WERI-Rb-1 (cell line): Measurements from ENCODE around the gene MYH6.
"Not testable (repeated sequence)": the region's sequence is repeated elsewhere in the genome, so short reads cannot be mapped to it uniquely, and the experiment has no call there.

Experiments
- DNase-seq: peaks from one replicate; pipeline ENCODE4 v3.0.0-alpha.2; 2020
- H3K27ac ChIP-seq: fragments of 250-450 bp; sonication (Bioruptor Pico); 2 replicates; pipeline ENCODE4 v1.5.1; 2020; ENCODE audit warnings: mild to moderate bottlenecking, moderate library complexity
- H3K27me3 ChIP-seq: fragments of 250-450 bp; sonication (Bioruptor Pico); 2 replicates; pipeline ENCODE4 v1.5.1; 2021; ENCODE audit warnings: mild to moderate bottlenecking, low read depth, moderate library complexity; ENCODE audit not compliant: insufficient read depth, severe bottlenecking
- H3K36me3 ChIP-seq: fragments of 250-450 bp; sonication (Bioruptor Pico); 2 replicates; pipeline ENCODE4 v1.5.1; 2020; ENCODE audit warnings: mild to moderate bottlenecking, moderate library complexity
- H3K4me3 ChIP-seq: 2 replicates; pipeline ENCODE4 v1.5.1; 2011; ENCODE audit warnings: low read depth, mild to moderate bottlenecking, control low read depth, low read length
- H3K9me3 ChIP-seq: fragments of 250-450 bp; sonication (Bioruptor Pico); 2 replicates; pipeline ENCODE4 v1.5.1; 2021; ENCODE audit warnings: mild to moderate bottlenecking, moderate library complexity; ENCODE audit not compliant: severe bottlenecking
- CTCF ChIP-seq: IDR thresholded peaks from 2 replicates; pipeline ENCODE4 v1.5.1; 2011; ENCODE audit warnings: low read depth, mild to moderate bottlenecking, control low read depth, inconsistent platforms, low read length

The MYH6 gene

GRCh38 chr14:23401291-23401690 lies 6.8 kb downstream of the MYH6 start:
- no peak overlapping the region for H3K4me3 ChIP-seq
- H3K9me3 ChIP-seq = no peaks in the 10 kb centered on the region
- H3K36me3 ChIP-seq = no peaks in the 10 kb centered on the region
- TF ChIP-seq CTCF = no peak
- DNase-seq = no peak
- H3K27me3 ChIP-seq = no peaks in the 10 kb centered on the region
- H3K27ac ChIP-seq = no peak overlapping the region

- H3K27ac ChIP-seq, DNase-seq, H3K9me3 ChIP-seq, H3K27me3 ChIP-seq, H3K4me3 ChIP-seq, H3K36me3 ChIP-seq: not testable (repeated sequence)
These were observed 7.5 kb downstream of the MYH6 start for GRCh38 chr14:23400496-23401149.

- Histone ChIP-seq H3K27me3 (no peaks in the 10 kb centered on the region), H3K36me3 (no peaks in the 10 kb centered on the region), H3K9me3 (no peaks in the 10 kb centered on the region), H3K27ac (no peak overlapping the region), H3K4me3 (no peak overlapping the region)
- no peak for TF ChIP-seq CTCF
- no peak for DNase-seq
These were observed 8.5 kb downstream of the MYH6 start for GRCh38 chr14:23399591-23399990.

GRCh38 chr14:23399136-23399535 lies 8.9 kb downstream of the MYH6 start:
- no peak for TF ChIP-seq CTCF
- DNase-seq = no peak
- no peaks in the 10 kb centered on the region for H3K9me3 ChIP-seq
- H3K36me3 ChIP-seq = no peaks in the 10 kb centered on the region
- no peaks in the 10 kb centered on the region for H3K27me3 ChIP-seq
- H3K27ac ChIP-seq = no peak overlapping the region
- H3K4me3 ChIP-seq = no peak overlapping the region

GRCh38 chr14:23398348-23398747 lies 9.7 kb downstream of the MYH6 start:
- H3K4me3 ChIP-seq = no peak overlapping the region
- no peaks in the 10 kb centered on the region for H3K9me3 ChIP-seq
- H3K27me3 ChIP-seq = no peaks in the 10 kb centered on the region
- no peak for TF ChIP-seq CTCF
- no peaks in the 10 kb centered on the region for H3K36me3 ChIP-seq
- no peak for DNase-seq
- H3K27ac ChIP-seq = no peak overlapping the region

- TF ChIP-seq CTCF = no peak
- DNase-seq = no peak
- no peak overlapping the region for H3K4me3 ChIP-seq
- H3K36me3 ChIP-seq = no peaks in the 10 kb centered on the region
- no peak overlapping the region for H3K27ac ChIP-seq
- H3K27me3 ChIP-seq = no peaks in the 10 kb centered on the region
- H3K9me3 ChIP-seq = no peaks in the 10 kb centered on the region
These were observed 11.2 kb downstream of the MYH6 start for GRCh38 chr14:23396781-23397407.
